ENCODE results near the gene ASB4. TPM values are rescaled to one million over a fixed set of nuclear protein-coding genes. Genes with fewer than 3 reads are reported as not detected.

The ASB4 gene
- total and polyA plus RNA-seq, 2 experiments from 2014 or later, result not detected

DNA sequence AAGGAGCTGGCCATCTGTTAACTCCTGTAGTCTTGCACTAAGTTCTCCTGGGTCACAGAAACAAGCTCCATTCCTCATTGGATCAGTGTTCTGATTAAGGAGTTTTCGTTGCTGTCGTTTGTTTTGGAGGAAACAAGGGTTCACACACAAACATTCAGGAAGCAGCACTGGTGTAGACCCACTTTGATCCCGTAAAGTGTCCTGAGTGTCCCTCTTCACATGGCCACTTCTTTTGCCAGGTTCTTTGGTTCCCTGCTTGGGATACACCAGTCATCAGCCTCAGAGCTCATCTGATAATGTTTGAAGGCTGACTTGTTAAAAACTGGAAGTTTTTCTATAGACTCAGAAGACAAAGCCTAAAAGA, 99.7 kb downstream of the ASB4 start (continued):
- no peak for TF ChIP-seq ZNF462 (CRISPR knock-in tag; IDR thresholded peaks at IDR 0.05)
- TF ChIP-seq STAT1 (IDR thresholded peaks at IDR 0.05; ENCODE audit: unreplicated experiment), result no peak
- TF ChIP-seq JUNB (IDR thresholded peaks at IDR 0.05; ENCODE audit: unreplicated experiment), result no peak
- no peak for TF ChIP-seq NANOG (IDR thresholded peaks at IDR 0.05; ENCODE audit: borderline replicate concordance)
- TF ChIP-seq POLR2AphosphoS5 (IDR thresholded peaks at IDR 0.05; ENCODE audit: low read depth), result no peak
- TF ChIP-seq, protein P1, sequence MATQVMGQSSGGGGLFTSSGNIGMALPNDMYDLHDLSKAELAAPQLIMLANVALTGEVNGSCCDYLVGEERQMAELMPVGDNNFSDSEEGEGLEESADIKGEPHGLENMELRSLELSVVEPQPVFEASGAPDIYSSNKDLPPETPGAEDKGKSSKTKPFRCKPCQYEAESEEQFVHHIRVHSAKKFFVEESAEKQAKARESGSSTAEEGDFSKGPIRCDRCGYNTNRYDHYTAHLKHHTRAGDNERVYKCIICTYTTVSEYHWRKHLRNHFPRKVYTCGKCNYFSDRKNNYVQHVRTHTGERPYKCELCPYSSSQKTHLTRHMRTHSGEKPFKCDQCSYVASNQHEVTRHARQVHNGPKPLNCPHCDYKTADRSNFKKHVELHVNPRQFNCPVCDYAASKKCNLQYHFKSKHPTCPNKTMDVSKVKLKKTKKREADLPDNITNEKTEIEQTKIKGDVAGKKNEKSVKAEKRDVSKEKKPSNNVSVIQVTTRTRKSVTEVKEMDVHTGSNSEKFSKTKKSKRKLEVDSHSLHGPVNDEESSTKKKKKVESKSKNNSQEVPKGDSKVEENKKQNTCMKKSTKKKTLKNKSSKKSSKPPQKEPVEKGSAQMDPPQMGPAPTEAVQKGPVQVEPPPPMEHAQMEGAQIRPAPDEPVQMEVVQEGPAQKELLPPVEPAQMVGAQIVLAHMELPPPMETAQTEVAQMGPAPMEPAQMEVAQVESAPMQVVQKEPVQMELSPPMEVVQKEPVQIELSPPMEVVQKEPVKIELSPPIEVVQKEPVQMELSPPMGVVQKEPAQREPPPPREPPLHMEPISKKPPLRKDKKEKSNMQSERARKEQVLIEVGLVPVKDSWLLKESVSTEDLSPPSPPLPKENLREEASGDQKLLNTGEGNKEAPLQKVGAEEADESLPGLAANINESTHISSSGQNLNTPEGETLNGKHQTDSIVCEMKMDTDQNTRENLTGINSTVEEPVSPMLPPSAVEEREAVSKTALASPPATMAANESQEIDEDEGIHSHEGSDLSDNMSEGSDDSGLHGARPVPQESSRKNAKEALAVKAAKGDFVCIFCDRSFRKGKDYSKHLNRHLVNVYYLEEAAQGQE (IDR thresholded peaks at IDR 0.05; ENCODE audit: unreplicated experiment), result no peak
- no peak for TF ChIP-seq ZNF331 (CRISPR knock-in tag; IDR thresholded peaks at IDR 0.05; ENCODE audit: low read depth)
- no peak for TF ChIP-seq EZH2 (IDR thresholded peaks at IDR 0.05; ENCODE audit: low read depth, unreplicated experiment)
- no peak for TF ChIP-seq EZH2phosphoT487 (IDR thresholded peaks at IDR 0.05; ENCODE audit: unreplicated experiment)
- no peak for TF ChIP-seq ZNF114 (CRISPR knock-in tag; IDR thresholded peaks at IDR 0.05)

Measured in GM23338 (cell line).